Activated CD8-positive, alpha-beta memory T cell treated with anti-CD3 and anti-CD28 coated beads, Interleukin-2, amount 10 ng/mL, durations not matched to agents 7 days and 5 days (primary cell): Measurements from ENCODE around the gene NADK. TPM values are rescaled to one million over a fixed set of nuclear protein-coding genes. Genes with fewer than 3 reads are reported as not detected.
A peak's percentile ranks its signal among the peaks of the same experiment; 100 is the strongest.
"Not testable (repeated sequence)": the region's sequence is repeated elsewhere in the genome, so short reads cannot be mapped to it uniquely, and the experiment has no call there.

Source experiments
- ATAC-seq: fragments of 150-1000 bp; cut with Tn5 transposase; one replicate; pipeline ENCODE4 v1.10.0; 2021; ENCODE audit warnings: moderate library complexity
- CTCF ChIA-PET: fragments of 350-600 bp; sonication (Branson Sonifier 250); formaldehyde crosslinking; loops from one replicate; lab custom pipeline; 2021; ENCODE audit warnings: antibody characterized with exemption; lab: Charles Lee
- DNase-seq: peaks from one replicate; pipeline ENCODE4 v3.0.0-alpha.2; 2020
- H3K27ac Mint-ChIP-seq: one replicate; pipeline ENCODE4 v1.8.0; 2021; ENCODE audit warnings: mild to moderate bottlenecking, mixed read lengths
- H3K27me3 Mint-ChIP-seq: one replicate; pipeline ENCODE4 v1.8.0; 2021; ENCODE audit warnings: mixed read lengths
- H3K36me3 Mint-ChIP-seq: one replicate; pipeline ENCODE4 v1.8.0; 2021; ENCODE audit warnings: mild to moderate bottlenecking, mixed read lengths
- H3K4me1 Mint-ChIP-seq: one replicate; pipeline ENCODE4 v1.8.0; 2021; ENCODE audit warnings: mixed read lengths
- H3K4me3 Mint-ChIP-seq: one replicate; pipeline ENCODE4 v1.8.0; 2021; ENCODE audit warnings: mild to moderate bottlenecking, moderate library complexity, mixed read lengths
- H3K9me3 Mint-ChIP-seq: one replicate; pipeline ENCODE4 v1.8.0; 2022; ENCODE audit warnings: low read depth, mixed read lengths
- total RNA-seq, 2 experiments: library from RNA; stranded (reverse); gene quantifications; one replicate each; pipeline ENCODE4 v1.2.3, GENCODE V29; 2021

Gene NADK
- total RNA-seq, 2 experiments from 2014 or later = 97.9 to 100 TPM

GRCh38 chr1:1756661-1757421 lies 21.4 kb downstream of the NADK start:
- peaks cover 2% of the 10 kb centered on the region for H3K4me1 Mint-ChIP-seq

GRCh38 chr1:1755852-1756251 lies 22.4 kb downstream of the NADK start:
- DNase-seq = no peak
- no peak for ATAC-seq
- Mint-ChIP-seq H3K27ac (no peak overlapping the region), H3K4me3 (no peak overlapping the region), H3K27me3 (no peaks in the 10 kb centered on the region), H3K36me3 (peaks cover 8% of the 10 kb centered on the region), H3K4me1 (peaks cover 2% of the 10 kb centered on the region), H3K9me3 (no peaks in the 10 kb centered on the region)
- CTCF ChIA-PET = interaction anchor here (1.4 kb wide), 1 partner anchor 150 kb away, joined by 3 read pairs; no protein-coding TSS in a partner anchor

More at GRCh38 chr1:1756661-1757421, 21.4 kb downstream of the NADK start:
- peaks cover 11% of the 10 kb centered on the region for H3K36me3 Mint-ChIP-seq
- no peaks in the 10 kb centered on the region for H3K9me3 Mint-ChIP-seq
- H3K4me3 Mint-ChIP-seq = no peak overlapping the region
- H3K27me3 Mint-ChIP-seq = no peaks in the 10 kb centered on the region
- ATAC-seq (no peak), DNase-seq (no peak)
- CTCF ChIA-PET = no interaction called here
- H3K27ac Mint-ChIP-seq = no peak overlapping the region

DNA sequence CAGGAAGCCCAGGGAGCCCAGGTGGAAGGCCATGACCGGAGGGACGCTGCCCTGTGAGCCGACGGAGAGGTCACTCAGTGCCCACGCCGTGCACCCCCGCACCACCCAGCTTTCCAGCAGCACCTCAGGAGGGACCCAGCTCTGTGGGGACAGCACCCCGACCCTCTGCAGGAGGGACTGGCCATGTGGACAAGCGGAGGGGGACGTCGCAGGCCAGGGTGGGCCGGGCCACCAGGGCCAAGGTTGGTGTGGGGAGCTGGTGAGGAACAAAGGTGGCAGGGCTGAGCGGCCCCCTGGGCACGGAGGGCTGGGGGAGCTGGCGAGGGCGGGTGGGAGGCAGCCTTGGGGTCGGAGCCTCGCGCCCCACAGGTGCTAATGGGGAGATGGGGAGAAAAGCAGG lies 22.8 kb downstream of the NADK start:
- ATAC-seq (no peak), DNase-seq (no peak)
- Mint-ChIP-seq H3K27ac (no peak overlapping the region), H3K27me3 (no peaks in the 10 kb centered on the region), H3K4me1 (peaks cover 2% of the 10 kb centered on the region), H3K4me3 (no peak overlapping the region), H3K36me3 (peaks cover 8% of the 10 kb centered on the region), H3K9me3 (no peaks in the 10 kb centered on the region)
- CTCF ChIA-PET = interaction anchor here (1.4 kb wide), 1 partner anchor 151 kb away, joined by 3 read pairs; no protein-coding TSS in a partner anchor

DNA sequence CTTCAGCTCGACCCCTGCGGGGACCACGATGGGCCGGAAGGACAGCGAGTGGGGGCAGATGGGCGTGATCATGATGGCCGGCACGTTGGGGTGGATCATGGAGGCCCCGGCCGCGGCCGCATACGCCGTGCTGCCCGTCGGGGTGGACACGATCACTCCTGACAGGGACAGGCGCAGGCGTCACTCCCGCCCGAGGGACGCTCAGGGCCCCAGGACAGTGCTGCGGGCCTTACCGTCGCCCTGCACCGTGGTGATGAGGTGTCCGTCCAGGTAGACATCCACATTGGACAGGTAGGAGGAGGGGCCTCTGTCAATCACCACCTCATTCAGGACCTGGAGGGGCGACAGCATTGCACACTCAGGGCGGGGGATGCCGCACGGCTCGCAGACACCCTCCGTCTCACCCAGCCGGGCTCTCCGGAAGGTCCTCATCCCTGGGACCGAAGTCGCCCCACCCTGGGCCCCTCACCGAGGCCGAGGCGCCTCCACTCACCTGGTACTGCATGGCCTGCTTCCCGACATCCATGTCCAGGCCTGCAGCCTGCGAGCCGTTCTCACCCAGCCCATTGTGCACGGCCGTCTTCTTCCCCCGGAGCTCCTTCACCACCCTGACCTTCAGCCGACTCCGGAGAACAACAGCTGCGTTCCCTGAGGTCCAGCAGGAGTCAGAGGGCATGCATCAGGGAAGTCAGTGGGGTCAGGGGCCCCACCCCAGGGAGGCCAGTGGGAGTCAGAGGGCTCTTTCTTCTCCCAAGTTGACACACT lies 24.0 kb downstream of the NADK start:
- peaks cover 8% of the 10 kb centered on the region for H3K36me3 Mint-ChIP-seq
- H3K4me3 Mint-ChIP-seq = no peak overlapping the region
- ATAC-seq (no peak), DNase-seq (no peak)
- H3K27me3 Mint-ChIP-seq = no peaks in the 10 kb centered on the region
- CTCF ChIA-PET = no interaction called here
- H3K4me1 Mint-ChIP-seq = peaks cover 2% of the 10 kb centered on the region
- H3K9me3 Mint-ChIP-seq = no peaks in the 10 kb centered on the region
- H3K27ac Mint-ChIP-seq = no peak overlapping the region

DNA sequence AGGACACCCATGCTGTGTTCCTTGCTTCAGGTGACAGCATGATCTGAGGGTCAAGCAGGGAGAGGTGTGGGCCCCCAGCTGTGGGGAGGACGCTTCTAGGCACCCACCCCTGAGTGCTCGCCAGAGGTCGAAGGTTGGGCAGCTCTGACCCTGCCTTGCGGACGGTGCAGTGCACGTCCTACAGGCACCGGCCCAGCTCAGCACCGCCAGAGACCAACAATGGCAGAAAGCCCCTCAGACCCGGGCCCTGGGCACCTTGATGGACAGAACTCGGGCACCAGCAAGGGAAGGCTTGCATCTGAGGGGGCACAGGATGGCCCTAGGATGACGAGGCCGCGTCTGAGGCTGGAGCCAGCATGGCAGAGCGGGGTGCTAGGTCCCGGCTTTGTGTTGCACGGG lies 24.7 kb downstream of the NADK start:
- Mint-ChIP-seq H3K36me3 (peaks cover 8% of the 10 kb centered on the region), H3K27ac (no peak overlapping the region), H3K4me3 (no peak overlapping the region), H3K4me1 (peaks cover 1% of the 10 kb centered on the region), H3K27me3 (no peaks in the 10 kb centered on the region), H3K9me3 (no peaks in the 10 kb centered on the region)
- no peak for ATAC-seq
- CTCF ChIA-PET = no interaction called here
- no peak for DNase-seq

DNA sequence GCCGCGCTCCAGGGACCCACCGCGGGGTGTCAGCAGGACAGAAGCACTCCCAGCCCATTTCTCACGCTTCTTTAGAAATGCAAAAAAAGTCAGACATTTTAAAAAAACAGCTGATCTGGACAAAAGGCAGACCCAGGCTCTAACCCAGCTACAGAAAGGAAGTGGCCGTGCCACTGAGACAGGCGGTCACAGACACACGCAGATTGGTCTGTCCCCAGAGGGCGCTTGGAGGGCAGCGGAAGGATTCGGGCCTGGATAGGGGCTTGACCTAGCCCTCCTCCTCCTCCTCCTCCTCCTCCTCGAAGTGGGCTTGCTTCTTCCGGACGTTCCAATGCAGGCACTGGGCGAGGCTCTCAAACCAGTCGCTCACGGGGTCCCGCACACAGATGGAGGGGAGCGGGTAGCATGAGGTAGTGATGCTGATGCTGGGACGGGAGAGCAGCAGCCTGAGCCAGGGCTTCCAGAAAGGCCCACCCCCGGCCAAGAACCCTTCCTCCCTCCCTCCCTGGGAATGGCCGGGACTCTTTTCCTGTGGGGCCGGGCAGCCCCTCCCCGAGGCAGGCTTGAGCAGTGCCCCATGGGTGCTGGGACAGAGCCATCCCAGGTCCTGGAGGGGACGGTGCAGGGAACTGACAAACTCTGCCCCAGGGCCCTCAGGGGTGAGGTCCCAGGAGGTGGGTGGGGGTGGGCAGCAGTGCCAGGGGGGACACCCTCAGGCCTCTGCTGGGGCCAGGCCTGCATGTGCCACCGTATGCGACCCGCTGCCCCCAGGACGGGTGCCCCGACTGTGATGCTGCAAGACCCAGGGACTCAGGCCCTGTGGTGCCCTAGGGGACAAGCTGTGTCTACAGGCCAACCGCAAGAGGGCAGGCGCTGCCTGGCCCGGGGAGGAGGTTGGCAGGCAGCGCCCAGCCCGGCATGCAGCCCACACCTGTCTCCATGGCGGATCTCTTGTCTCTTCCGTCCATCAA lies 25.3 kb downstream of the NADK start:
- Mint-ChIP-seq H3K4me3 (no peak overlapping the region), H3K27me3 (no peaks in the 10 kb centered on the region), H3K4me1 (peaks cover 4% of the 10 kb centered on the region), H3K36me3 (peaks cover 8% of the 10 kb centered on the region), H3K9me3 (no peaks in the 10 kb centered on the region), H3K27ac (no peak overlapping the region)
- ATAC-seq = no peak
- no peak for DNase-seq
- CTCF ChIA-PET = no interaction called here

DNA sequence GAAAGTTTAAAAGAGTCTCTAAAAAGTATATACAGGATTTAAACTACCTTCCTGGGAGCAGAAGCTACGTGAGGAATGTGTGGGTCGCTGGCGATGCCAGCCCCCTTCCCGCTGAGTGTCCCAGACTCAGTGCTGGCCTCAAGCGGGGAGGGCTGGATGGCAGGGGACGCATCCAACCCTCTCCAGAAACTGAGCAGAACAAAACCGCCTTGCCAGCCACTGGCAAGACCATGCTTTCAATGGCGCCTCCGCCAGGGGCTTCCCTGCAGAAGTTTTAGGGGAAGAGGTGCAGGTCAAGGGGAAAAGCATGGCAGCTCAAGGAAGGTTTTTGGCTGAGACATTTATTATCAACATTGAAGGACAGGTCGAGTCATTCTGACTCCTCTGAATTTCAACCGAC lies 26.1 kb downstream of the NADK start:
- Mint-ChIP-seq H3K36me3 (peaks cover 8% of the 10 kb centered on the region), H3K4me3 (no peak overlapping the region), H3K9me3 (no peaks in the 10 kb centered on the region), H3K4me1 (peaks cover 4% of the 10 kb centered on the region), H3K27ac (no peak overlapping the region), H3K27me3 (no peaks in the 10 kb centered on the region)
- DNase-seq = no peak
- CTCF ChIA-PET = no interaction called here
- no peak for ATAC-seq

DNA sequence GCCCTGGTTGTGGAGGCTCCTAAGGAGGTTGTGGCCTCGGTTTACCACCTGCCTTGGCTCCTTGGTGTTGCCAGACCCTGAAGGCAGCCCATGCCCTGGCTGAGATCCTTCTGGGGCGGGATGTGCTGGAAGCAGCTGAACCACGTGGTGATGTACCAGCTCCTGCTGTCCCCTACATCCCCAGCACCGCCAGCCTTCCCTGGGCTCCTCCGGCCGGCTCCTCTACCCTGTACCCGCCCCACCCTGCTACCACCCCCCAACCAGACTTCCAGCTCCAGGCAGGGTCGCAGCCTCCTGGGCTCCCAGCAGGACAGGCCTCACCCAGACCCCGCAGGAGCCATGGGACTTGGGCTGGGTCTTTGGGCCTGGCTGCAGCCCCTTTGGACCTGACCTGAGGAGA lies 28.3 kb downstream of the NADK start:
- H3K27me3 Mint-ChIP-seq, H3K4me1 Mint-ChIP-seq, H3K9me3 Mint-ChIP-seq, ATAC-seq, DNase-seq, H3K4me3 Mint-ChIP-seq, H3K36me3 Mint-ChIP-seq, H3K27ac Mint-ChIP-seq, CTCF ChIA-PET: not testable (repeated sequence)

GRCh38 chr1:1748686-1749321 lies 29.5 kb downstream of the NADK start:
- Mint-ChIP-seq H3K27me3 (no peaks in the 10 kb centered on the region), H3K9me3 (no peaks in the 10 kb centered on the region), H3K27ac (no peak overlapping the region), H3K4me1 (peaks cover 4% of the 10 kb centered on the region), H3K36me3 (no peaks in the 10 kb centered on the region), H3K4me3 (no peak overlapping the region)
- DNase-seq (no peak), ATAC-seq (no peak)
- CTCF ChIA-PET = no interaction called here

GRCh38 chr1:1746566-1746909 lies 31.7 kb downstream of the NADK start:
- CTCF ChIA-PET = interaction anchor here (0.9 kb wide), 1 partner anchor 22 kb away, joined by 3 read pairs; no protein-coding TSS in a partner anchor
- not testable (repeated sequence) for H3K9me3 Mint-ChIP-seq, H3K27me3 Mint-ChIP-seq, H3K27ac Mint-ChIP-seq, H3K4me3 Mint-ChIP-seq, H3K36me3 Mint-ChIP-seq, H3K4me1 Mint-ChIP-seq, DNase-seq
- peak; percentile 88 for ATAC-seq

GRCh38 chr1:1745651-1746565 lies 32.4 kb downstream of the NADK start:
- not testable (repeated sequence) for H3K36me3 Mint-ChIP-seq, H3K9me3 Mint-ChIP-seq, H3K4me1 Mint-ChIP-seq, H3K27me3 Mint-ChIP-seq
- Mint-ChIP-seq H3K27ac (peak overlapping the region; percentile 89), H3K4me3 (peak overlapping the region; percentile 52)
- peak; percentile 88 for DNase-seq
- CTCF ChIA-PET = interaction anchor here (0.9 kb wide), 1 partner anchor 21 kb away, joined by 3 read pairs; no protein-coding TSS in a partner anchor
- ATAC-seq = peak; percentile 73

DNA sequence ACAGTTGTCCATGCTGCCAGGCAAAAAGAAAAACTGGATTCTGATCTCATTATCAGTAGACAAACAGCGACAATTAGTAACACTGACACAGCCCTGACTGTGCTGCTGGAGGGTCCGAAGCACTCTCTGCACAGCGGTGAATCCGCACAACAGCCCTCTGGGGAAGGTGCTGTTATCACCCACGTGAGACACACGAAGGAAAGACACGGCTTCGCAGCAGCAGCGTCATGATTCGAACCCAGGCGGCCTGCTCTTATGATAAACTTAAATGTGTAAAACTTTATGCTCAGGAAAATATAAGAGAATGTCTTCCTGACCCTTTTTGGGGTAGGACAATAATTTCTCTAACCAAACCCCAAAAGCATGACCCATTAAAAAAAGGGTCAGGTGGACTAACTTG lies 35.7 kb downstream of the NADK start:
- H3K27me3 Mint-ChIP-seq, CTCF ChIA-PET, H3K9me3 Mint-ChIP-seq, H3K4me1 Mint-ChIP-seq, ATAC-seq, H3K4me3 Mint-ChIP-seq, DNase-seq, H3K36me3 Mint-ChIP-seq, H3K27ac Mint-ChIP-seq: not testable (repeated sequence)
